ENCODE measurements around the gene PDGFRB. TPM values are rescaled to one million over a fixed set of nuclear protein-coding genes. Genes with fewer than 3 reads are reported as not detected.

PDGFRB gene
- total RNA-seq, 1 donor from 2014 or later = 0.30 TPM

GRCh38 chr5:150129813-150130492 lies 25.7 kb downstream of the PDGFRB start:
- peak; percentile 52 for DNase-seq (ENCODE audit: low read depth)

- no peak for DNase-seq (ENCODE audit: low read depth)
Measured at GRCh38 chr5:150129454-150129812, 26.2 kb downstream of the PDGFRB start.

GRCh38 chr5:150126921-150127265 lies 28.8 kb downstream of the PDGFRB start:
- no peak for DNase-seq (ENCODE audit: low read depth)

- no peak for DNase-seq (ENCODE audit: low read depth)
Measured at GRCh38 chr5:150126199-150126920, 29.3 kb downstream of the PDGFRB start.

DNA sequence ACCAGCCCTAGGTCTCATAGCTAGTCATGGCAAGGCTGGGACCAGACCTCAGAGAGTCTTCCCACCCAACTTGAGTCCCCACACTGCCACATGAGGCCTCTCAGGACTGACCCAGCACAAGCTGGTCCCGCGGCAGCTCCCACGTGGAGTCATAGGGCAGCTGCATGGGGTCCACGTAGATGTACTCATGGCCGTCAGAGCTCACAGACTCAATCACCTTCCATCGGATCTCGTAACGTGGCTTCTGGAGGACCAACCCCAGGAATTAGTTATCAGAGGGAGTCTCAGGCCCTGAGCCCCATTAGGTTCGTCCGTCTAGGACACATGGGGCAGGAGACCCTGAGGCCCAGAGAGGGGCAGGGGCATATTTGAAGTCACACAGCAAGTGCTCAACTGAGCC lies 30.3 kb downstream of the PDGFRB start:
- no peak for DNase-seq (ENCODE audit: low read depth)

DNA sequence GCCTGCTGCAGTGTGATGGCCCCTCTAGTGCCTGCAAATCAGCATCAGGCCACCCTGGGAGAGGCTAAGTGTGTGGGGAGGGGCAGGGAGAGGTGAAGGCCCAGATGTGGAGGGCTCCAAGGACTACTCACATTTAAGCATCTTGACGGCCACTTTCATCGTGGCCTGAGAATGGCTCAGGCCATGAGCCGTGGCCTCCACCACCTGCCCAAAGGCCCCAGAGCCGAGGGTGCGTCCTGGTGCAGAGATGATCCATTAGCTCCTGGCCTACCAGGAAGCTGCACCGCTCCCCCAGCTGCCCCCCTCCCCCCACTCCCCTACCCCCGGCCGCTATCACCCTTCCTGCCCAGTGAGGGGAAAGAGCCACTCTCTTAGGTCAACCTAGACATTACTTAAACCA lies 31.0 kb downstream of the PDGFRB start:
- DNase-seq (ENCODE audit: low read depth) = no peak

DNA sequence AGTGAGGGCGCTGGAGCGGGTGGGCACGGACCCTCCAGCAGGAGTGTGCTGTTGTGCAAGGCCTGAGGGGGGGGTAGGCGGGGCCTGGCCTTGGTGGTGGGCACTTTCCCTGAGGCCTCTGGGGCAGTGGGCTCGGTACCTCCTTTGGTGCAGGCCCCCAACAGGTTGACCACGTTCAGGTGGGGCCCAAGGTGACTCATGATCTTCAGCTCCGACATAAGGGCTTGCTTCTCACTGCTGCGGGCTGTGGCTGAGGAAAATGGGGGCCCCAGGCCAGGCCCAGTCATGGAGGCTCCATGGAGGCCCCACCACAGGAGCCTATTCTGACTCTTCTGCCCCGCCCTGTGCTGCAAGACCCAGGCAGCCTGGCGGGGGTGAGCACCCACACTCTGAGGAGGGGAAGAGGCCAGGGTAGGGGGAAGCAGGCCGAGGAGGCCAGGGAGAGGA lies 31.5 kb downstream of the PDGFRB start:
- DNase-seq (ENCODE audit: low read depth) = no peak

DNA sequence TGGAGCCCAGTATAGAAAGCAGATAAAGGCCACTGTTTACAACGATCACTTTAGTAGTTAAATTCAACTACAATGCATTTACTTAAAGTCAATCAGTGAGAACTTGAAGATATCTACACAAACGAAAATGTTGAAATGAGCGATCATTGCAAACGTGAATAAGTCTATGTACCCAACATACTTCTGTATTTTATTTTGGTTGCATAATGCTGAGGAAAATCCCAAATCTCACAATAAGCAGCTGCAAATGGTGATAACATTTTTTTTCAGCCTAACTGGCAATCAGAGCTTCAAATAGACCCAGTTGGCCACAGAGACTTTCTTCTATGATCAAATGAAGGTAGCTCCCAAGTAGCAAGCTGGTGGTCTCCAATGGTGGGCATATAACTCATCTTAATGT lies 32.1 kb downstream of the PDGFRB start:
- DNase-seq (ENCODE audit: low read depth) = no peak

- DNase-seq (ENCODE audit: low read depth) = no peak
Measured at GRCh38 chr5:150122536-150123481, 32.8 kb downstream of the PDGFRB start.

DNA sequence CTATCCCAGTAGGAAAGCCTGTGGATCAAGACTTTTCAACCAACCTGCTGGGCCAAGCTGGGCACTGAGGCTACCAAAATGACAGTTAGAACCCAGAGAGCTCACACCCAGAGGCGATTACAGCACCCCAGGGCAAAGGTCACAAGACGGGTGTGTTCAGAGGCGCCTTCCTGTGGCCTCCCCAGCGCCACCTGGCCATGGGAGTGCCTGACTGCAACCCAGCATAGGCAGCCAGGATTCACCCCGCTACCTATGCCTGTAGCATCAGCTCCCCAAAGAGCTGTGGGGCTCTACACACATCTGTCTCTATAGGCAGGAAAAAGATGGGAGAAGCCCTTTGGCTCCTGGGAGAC lies 33.5 kb downstream of the PDGFRB start:
- DNase-seq (ENCODE audit: low read depth) = no peak

DNA sequence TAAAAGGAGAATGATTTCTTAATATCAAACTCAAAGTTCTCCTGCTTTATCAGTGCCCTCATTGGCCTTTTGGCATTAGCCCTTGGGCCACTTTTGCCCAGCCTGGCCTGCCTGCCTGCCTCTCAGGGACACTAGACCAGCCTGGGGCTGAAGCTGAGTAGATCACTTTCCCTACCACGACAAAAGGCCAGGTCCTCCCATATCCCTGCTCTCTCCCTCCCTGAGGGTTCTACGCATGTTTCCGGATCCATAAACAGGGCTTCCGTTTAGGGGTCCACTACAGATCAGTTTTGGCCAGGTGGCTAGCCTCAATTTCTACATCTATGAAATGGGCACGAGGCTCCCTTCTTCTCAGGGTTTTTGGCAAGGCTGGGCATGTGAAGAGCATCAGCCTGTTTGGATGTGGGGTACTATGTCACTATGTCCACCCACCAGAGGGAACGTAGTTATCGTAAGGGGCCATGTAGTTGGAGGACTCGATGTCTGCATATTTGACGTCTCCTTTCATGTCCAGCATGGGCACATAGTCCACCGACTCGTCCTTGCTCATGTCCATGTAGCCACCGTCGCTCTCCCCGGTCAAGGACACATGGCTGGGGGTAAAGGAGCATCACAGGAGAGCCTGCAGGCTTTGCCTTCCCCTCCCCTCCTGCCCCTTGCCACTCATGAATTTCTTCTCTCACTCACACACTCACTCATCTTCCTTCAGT lies 34.0 kb downstream of the PDGFRB start:
- no peak for DNase-seq (ENCODE audit: low read depth)

- no peak for DNase-seq (ENCODE audit: low read depth)
Measured at GRCh38 chr5:150120617-150121447, 34.8 kb downstream of the PDGFRB start.

GRCh38 chr5:150120062-150120441 lies 35.6 kb downstream of the PDGFRB start:
- no peak for DNase-seq (ENCODE audit: low read depth)

GRCh38 chr5:150119421-150120061 lies 36.1 kb downstream of the PDGFRB start:
- DNase-seq (ENCODE audit: low read depth) = no peak

GRCh38 chr5:150118561-150119229 lies 37.0 kb downstream of the PDGFRB start:
- DNase-seq (ENCODE audit: low read depth) = no peak

- DNase-seq (ENCODE audit: low read depth) = no peak
Measured at GRCh38 chr5:150117945-150118560, 37.6 kb downstream of the PDGFRB start.

- peak; percentile 33 for DNase-seq (ENCODE audit: low read depth)
Measured at GRCh38 chr5:150116667-150117400, 38.8 kb downstream of the PDGFRB start.

DNA sequence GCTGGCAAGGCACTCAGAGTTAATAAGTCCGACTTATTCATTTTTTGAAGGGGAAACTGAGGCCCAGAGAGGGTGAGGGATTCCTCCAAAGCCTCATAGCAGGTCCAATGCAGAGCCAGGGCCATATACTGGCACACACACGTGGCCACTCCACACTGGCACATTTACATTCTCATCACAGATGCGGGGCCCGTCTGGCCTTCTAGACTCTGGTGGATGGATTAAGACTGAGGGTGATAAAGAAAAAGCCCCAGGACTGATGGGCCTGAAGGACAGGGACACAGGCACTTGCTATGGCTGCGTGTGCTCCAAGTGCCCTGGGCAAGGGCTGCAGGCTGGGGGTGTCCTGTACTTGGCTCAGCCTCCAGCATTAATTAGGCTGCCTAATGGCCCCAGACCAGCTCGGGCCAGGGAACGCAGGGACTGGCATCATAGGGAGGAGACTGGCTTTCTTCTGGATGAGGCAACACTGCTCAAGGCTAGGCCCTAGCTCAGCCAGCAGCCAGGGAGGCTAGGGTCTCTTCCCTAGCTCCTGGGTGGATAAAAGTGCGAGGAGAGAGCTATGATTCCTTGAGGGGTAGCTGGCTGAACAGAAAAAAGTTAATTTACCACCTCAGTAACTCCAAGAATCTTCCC lies 40.8 kb downstream of the PDGFRB start:
- no peak for DNase-seq (ENCODE audit: low read depth)
